ENCODE results near the gene FGF22. TPM values are rescaled to one million over a fixed set of nuclear protein-coding genes. Genes with fewer than 3 reads are reported as not detected.
"Not testable (repeated sequence)": the region's sequence is repeated elsewhere in the genome, so short reads cannot be mapped to it uniquely, and the experiment has no call there.

The FGF22 gene
- total RNA-seq, 3 donors from 2014 or later (not counting 1 experiment from before 2014, with no cell fraction given) = 0.31 to 0.58 (median 0.41) TPM

DNA sequence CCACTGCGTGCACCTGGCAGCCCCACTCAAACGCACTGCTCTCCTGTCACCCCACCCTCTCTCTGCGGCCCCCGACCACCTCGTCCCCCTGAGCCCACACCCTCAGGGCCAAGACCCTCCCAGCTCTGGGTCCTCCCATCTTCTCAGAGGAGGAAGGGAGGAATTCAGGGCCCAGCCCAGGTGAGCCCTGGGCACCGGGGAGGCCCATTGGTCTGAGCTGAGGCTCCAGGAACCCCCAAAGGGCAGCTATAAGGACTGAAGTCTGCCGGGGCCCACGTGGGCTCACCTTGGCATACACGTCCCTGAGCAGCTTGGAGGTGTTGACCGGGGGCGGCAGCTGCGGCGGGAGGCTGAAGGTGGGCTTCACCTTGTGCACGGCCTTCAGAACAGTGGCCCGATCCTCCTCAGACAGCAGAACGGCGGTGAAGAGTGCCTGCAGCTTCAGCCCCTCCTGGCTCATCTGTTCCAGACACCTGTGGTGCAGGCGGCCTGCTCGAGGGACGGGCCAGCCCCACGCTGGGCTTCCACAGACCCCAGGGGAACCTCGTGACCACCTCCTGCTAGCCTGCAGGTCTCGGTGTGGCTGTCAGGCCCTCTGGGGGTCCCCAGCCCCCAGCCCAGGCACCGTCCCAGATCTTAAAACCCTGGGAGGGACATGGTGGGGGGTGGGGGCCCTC is 15.1 kb upstream of the FGF22 start:
- Mint-ChIP-seq H3K36me3 (no peaks in the 10 kb centered on the region), H3K9me3 (no peaks in the 10 kb centered on the region), H3K4me1 (no peaks in the 10 kb centered on the region), H3K27ac (no peak overlapping the region), H3K4me3 (no peak overlapping the region), H3K27me3 (ENCODE audit: low read depth in 2 of 2) (no peaks in the 10 kb centered on the region)
- H3K36me3 ChIP-seq (ENCODE audit: control insufficient read depth, insufficient read depth, low read length) = peaks cover 43% of the 10 kb centered on the region
- ATAC-seq (no peak), DNase-seq (no peak)
- no peak overlapping the region for H3K27ac ChIP-seq (ENCODE audit: low read length)
- H3K4me3 ChIP-seq (ENCODE audit: low read length) = no peak overlapping the region
- intact Hi-C loops (cut with micrococcal nuclease) = no loop called here
- H3K9me3 ChIP-seq (ENCODE audit: control insufficient read depth, insufficient read depth, low read length) = no peaks in the 10 kb centered on the region
- WGBS (ENCODE audit: insufficient coverage) = 97% methylated on average over 24 of the region's 24 CpGs
- TF ChIP-seq, protein P1, sequence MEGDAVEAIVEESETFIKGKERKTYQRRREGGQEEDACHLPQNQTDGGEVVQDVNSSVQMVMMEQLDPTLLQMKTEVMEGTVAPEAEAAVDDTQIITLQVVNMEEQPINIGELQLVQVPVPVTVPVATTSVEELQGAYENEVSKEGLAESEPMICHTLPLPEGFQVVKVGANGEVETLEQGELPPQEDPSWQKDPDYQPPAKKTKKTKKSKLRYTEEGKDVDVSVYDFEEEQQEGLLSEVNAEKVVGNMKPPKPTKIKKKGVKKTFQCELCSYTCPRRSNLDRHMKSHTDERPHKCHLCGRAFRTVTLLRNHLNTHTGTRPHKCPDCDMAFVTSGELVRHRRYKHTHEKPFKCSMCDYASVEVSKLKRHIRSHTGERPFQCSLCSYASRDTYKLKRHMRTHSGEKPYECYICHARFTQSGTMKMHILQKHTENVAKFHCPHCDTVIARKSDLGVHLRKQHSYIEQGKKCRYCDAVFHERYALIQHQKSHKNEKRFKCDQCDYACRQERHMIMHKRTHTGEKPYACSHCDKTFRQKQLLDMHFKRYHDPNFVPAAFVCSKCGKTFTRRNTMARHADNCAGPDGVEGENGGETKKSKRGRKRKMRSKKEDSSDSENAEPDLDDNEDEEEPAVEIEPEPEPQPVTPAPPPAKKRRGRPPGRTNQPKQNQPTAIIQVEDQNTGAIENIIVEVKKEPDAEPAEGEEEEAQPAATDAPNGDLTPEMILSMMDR (IDR thresholded peaks at IDR 0.05) = no peak
- no peaks in the 10 kb centered on the region for H3K4me1 ChIP-seq (ENCODE audit: control insufficient read depth, insufficient read depth, low read length)
- H3K27me3 ChIP-seq (ENCODE audit: control insufficient read depth, insufficient read depth, low read length) = no peaks in the 10 kb centered on the region

DNA sequence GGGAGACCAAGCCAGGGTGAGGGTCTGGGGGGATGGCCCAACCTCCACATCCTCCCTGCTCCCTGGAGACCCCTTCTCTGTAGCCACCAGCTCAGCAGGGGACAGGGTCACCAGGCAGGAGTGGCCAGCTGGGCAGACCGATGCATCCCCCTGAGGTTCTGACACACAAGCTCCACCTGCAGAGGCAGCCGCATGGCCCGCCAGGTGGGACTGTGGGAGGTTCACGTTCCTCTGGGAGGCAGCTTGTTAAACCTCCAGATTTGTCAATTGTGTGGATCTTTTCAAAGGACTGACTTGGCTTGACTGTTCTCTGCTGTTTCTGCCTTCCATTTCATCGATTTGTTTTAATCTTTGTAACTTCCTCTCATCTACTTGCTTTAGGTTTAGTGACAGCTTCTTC is 14.4 kb upstream of the FGF22 start:
- H3K27me3 Mint-ChIP-seq (ENCODE audit: low read depth in 2 of 2) = no peaks in the 10 kb centered on the region

DNA sequence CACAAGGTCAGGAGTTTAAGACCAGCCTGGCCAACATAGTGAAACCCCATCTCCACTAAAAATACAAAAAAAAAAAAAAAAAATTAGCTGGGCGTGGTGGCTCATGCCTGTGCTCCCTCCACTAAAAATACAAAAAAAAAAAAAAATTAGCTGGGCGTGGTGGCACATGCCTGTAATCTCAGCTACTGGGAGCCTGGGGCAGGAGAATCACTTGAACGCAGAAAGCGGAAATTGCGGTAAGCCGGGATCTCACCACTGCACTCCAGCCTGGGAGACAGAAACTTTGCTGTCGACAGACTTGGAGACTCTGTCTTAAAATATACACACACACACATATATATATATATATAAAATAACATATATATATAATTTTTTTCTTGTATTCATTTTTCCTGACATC is 13.1 kb upstream of the FGF22 start:
- H3K9me3 ChIP-seq (ENCODE audit: control insufficient read depth, insufficient read depth, low read length); H3K4me3 Mint-ChIP-seq; H3K9me3 Mint-ChIP-seq; H3K27me3 Mint-ChIP-seq (ENCODE audit: low read depth in 2 of 2); H3K4me1 ChIP-seq (ENCODE audit: control insufficient read depth, insufficient read depth, low read length); H3K4me3 ChIP-seq (ENCODE audit: low read length); H3K27me3 ChIP-seq (ENCODE audit: control insufficient read depth, insufficient read depth, low read length); H3K27ac ChIP-seq (ENCODE audit: low read length); H3K36me3 Mint-ChIP-seq; ATAC-seq; intact Hi-C loops (cut with micrococcal nuclease); H3K27ac Mint-ChIP-seq; DNase-seq; H3K4me1 Mint-ChIP-seq: not testable (repeated sequence)
- 96% methylated on average over 6 of the region's 7 CpGs for WGBS (ENCODE audit: insufficient coverage)
- peaks cover 41% of the 10 kb centered on the region for H3K36me3 ChIP-seq (ENCODE audit: control insufficient read depth, insufficient read depth, low read length)

More for the DNA sequence above, 14.4 kb upstream of the FGF22 start:
- peaks cover 0 to under 1% of the 10 kb centered on the region in 2 donors for H3K4me1 Mint-ChIP-seq
- Histone ChIP-seq H3K27ac (ENCODE audit: low read length) (no peak overlapping the region), H3K27me3 (ENCODE audit: control insufficient read depth, insufficient read depth, low read length) (no peaks in the 10 kb centered on the region), H3K9me3 (ENCODE audit: control insufficient read depth, insufficient read depth, low read length) (no peaks in the 10 kb centered on the region), H3K36me3 (ENCODE audit: control insufficient read depth, insufficient read depth, low read length) (peaks cover 39% of the 10 kb centered on the region), H3K4me1 (ENCODE audit: control insufficient read depth, insufficient read depth, low read length) (no peaks in the 10 kb centered on the region), H3K4me3 (ENCODE audit: low read length) (no peak overlapping the region)
- WGBS (ENCODE audit: insufficient coverage) = 94% methylated on average over 5 of the region's 5 CpGs
- DNase-seq = no peak
- intact Hi-C loops (cut with micrococcal nuclease) = no loop called here
- TF ChIP-seq, protein P1 (IDR thresholded peaks at IDR 0.05) = no peak
- ATAC-seq = no peak
- no peaks in the 10 kb centered on the region for H3K36me3 Mint-ChIP-seq
- no peaks in the 10 kb centered on the region for H3K9me3 Mint-ChIP-seq
- no peak overlapping the region for H3K4me3 Mint-ChIP-seq
- no peak overlapping the region for H3K27ac Mint-ChIP-seq

DNA sequence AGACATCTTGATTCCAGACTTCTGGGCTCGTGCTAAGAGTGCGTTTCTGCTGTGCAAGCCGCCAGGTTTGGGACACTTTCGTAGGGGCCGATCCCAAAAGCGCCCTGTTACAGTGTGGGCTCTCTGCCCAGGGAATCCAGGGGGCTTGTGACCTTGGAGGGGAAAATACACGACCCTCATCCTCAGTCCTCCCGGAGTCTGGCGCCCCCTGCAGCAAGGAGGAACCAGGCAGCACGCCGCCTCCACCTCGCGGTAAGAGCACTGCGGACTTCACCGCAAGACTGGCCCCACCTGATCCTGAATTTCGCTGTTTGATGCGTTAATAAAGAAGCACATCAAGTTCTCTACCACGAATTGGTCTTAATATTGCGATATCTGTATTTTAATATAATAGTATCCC is 11.5 kb upstream of the FGF22 start:
- Histone ChIP-seq H3K27me3 (ENCODE audit: control insufficient read depth, insufficient read depth, low read length) (no peaks in the 10 kb centered on the region), H3K36me3 (ENCODE audit: control insufficient read depth, insufficient read depth, low read length) (peaks cover 35% of the 10 kb centered on the region), H3K9me3 (ENCODE audit: control insufficient read depth, insufficient read depth, low read length) (no peaks in the 10 kb centered on the region), H3K4me1 (ENCODE audit: control insufficient read depth, insufficient read depth, low read length) (peaks cover 16% of the 10 kb centered on the region), H3K4me3 (ENCODE audit: low read length) (no peak overlapping the region), H3K27ac (ENCODE audit: low read length) (no peak overlapping the region)
- DNase-seq (peak in 1 of 2 donors; percentile 43), ATAC-seq (no peak)
- Mint-ChIP-seq H3K4me1 (peaks cover 0 to 15% of the 10 kb centered on the region in 2 donors), H3K27me3 (ENCODE audit: low read depth in 2 of 2) (no peaks in the 10 kb centered on the region), H3K27ac (no peak overlapping the region), H3K36me3 (no peaks in the 10 kb centered on the region), H3K9me3 (no peaks in the 10 kb centered on the region), H3K4me3 (no peak overlapping the region)
- intact Hi-C loops (cut with micrococcal nuclease) = no loop called here
- 93% methylated on average over 17 of the region's 19 CpGs for WGBS (ENCODE audit: insufficient coverage)
- TF ChIP-seq, protein P1 (IDR thresholded peaks at IDR 0.05) = no peak

DNA sequence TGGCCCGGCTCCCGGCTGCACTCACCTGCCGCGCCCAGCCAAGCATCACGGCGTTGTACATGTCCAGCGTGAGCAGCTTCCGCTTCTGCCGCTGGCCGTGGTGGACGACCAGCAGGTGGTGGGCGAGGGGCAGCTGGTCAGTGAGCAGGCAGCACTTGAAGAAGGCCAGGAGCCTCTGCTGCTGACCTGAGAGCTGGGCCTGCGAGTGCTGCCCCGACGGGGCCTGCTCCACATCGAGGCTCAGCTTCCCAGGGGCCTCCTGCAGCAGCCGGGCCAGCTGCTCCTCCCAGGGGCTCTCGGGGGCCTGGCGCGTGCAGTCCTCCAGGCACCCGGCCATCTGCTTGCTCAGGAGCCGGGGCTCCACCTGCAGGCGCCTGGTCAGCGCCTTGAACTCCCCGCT is 10.2 kb upstream of the FGF22 start:
- H3K27ac Mint-ChIP-seq; H3K9me3 ChIP-seq (ENCODE audit: control insufficient read depth, insufficient read depth, low read length); intact Hi-C loops (cut with micrococcal nuclease); H3K27me3 ChIP-seq (ENCODE audit: control insufficient read depth, insufficient read depth, low read length); ATAC-seq; DNase-seq; H3K9me3 Mint-ChIP-seq; H3K27me3 Mint-ChIP-seq (ENCODE audit: low read depth in 2 of 2); H3K4me3 Mint-ChIP-seq; H3K36me3 Mint-ChIP-seq; H3K4me3 ChIP-seq (ENCODE audit: low read length); H3K27ac ChIP-seq (ENCODE audit: low read length): not testable (repeated sequence)
- Histone ChIP-seq H3K36me3 (ENCODE audit: control insufficient read depth, insufficient read depth, low read length) (peaks cover 27% of the 10 kb centered on the region), H3K4me1 (ENCODE audit: control insufficient read depth, insufficient read depth, low read length) (peaks cover 24% of the 10 kb centered on the region)
- peaks cover 9 to 26% of the 10 kb centered on the region in 2 donors for H3K4me1 Mint-ChIP-seq
- WGBS (ENCODE audit: insufficient coverage) = 95% methylated on average over 25 of the region's 25 CpGs

All from natural killer cell (primary cell).